Ovary (tissue), 9 donors: ENCODE measurements around the gene OR52B2. TPM values are rescaled to one million over a fixed set of nuclear protein-coding genes. Genes with fewer than 3 reads are reported as not detected.

Experiments
- DNase-seq, 5 donors: peaks; one replicate each; pipeline ENCODE4 v3.0.0-alpha.2; 2019 to 2020
- H3K27ac ChIP-seq, 2 donors: fragments of 200-600 bp; one replicate each; pipeline versions ENCODE4 v1.5.1 to v1.8.0; 2019 to 2022
- H3K27me3 ChIP-seq: fragments of 200-600 bp; one replicate; pipeline ENCODE4 v1.8.0; 2022
- H3K36me3 ChIP-seq: fragments of 200-600 bp; sonication (generic); one replicate; pipeline ENCODE4 v1.5.1; 2019
- H3K4me1 ChIP-seq: one replicate; pipeline ENCODE4 v1.8.1; 2013; ENCODE audit warnings: mild to moderate bottlenecking, moderate library complexity; ENCODE audit not compliant: insufficient read depth
- H3K4me3 ChIP-seq: fragments of 200-600 bp; sonication (generic); one replicate; pipeline ENCODE4 v1.5.1; 2017
- H3K9me3 ChIP-seq, 2 donors: fragments of 200-600 bp in 1 of 2; sonication (generic) in 1 of 2; one replicate each; pipeline versions ENCODE4 v1.5.1 to v1.8.1; 2013 to 2019; ENCODE audit warnings: mild to moderate bottlenecking in 1 of 2, moderate library complexity in 1 of 2
- CTCF ChIP-seq, 3 donors: fragments of 450-650 bp in 2 of 3; fragments of 200-600 bp in 1 of 3; IDR thresholded peaks; one replicate each; pipeline versions ENCODE4 v1.5.1 to v1.8.0; 2016 to 2022; ENCODE audit warnings: antibody characterized with exemption in 3 of 3, mild to moderate bottlenecking in 1 of 3
- EP300 ChIP-seq: sonication (generic); formaldehyde crosslinking; IDR thresholded peaks from one replicate; pipeline ENCODE4 v1.6.1; 2017; ENCODE audit warnings: antibody characterized with exemption
- POLR2A ChIP-seq: fragments of 450-650 bp; IDR thresholded peaks from one replicate; pipeline ENCODE4 v1.6.1; 2017; ENCODE audit warnings: antibody characterized with exemption, mild to moderate bottlenecking, moderate library complexity
- WGBS, 3 donors: extraction: QIAGEN DNeasy Blood & Tissue Kit in 1 of 3; methylation state at CpG; one replicate each; pipeline versions ENCODE4 v1.1.5 to v1.1.7; 2013 to 2017; 5-methylcytosine and 5-hydroxymethylcytosine counted together
- intact Hi-C, 4 donors: fragments of 100-400 bp; cut with DNase I; formaldehyde crosslinking; loops; one replicate each; pipeline versions ENCODE4 v1.11.0 to v1.15.1; 2022 to 2023
- polyA plus RNA-seq, 2 donors: library from polyadenylated mRNA; stranded (reverse); fragments of 200-250 nt in 1 of 2; fragments of 350-450 nt in 1 of 2; fragmentation: Illumina TruSeq in 1 of 2; extraction: RNeasy Lipid Tissue Mini Kit (QIAGEN cat#74804) in 1 of 2; gene quantifications; one replicate each; pipeline ENCODE4 v1.2.3, GENCODE V29; 2013 to 2014
- total RNA-seq, 7 donors: library from RNA; depleted of rRNA in 2 of 7; stranded (reverse); fragments of >200 nt in 2 of 7; fragmentation: NEBNext Ultra II Directional in 3 of 7; extraction: Animal tissue kit (Norgen Biotek cat#: 25700) in 3 of 7; gene quantifications; one replicate each; pipeline versions ENCODE4 v1.1.0 to v1.2.4, GENCODE V29; 2016 to 2023
- donor health status: DM: no; HTN: no; CAD: no; lungs with moderate emphysema.
- donor health status: DM: no; HTN: no; CAD: no.
- donor health status: Bipolar disorder and iron deficiency.
- donor health status: DM: yes; HTN: yes; CAD: no.
- donor health status: DM: no; HTN: no; CAD: no.
- donor health status: DM: yes; HTN: yes; CAD: no.

The OR52B2 gene
- total and polyA plus RNA-seq, 9 donors: not detected

GRCh38 chr11:6204706-6205105 lies 34.6 kb upstream of the OR52B2 start:
- H3K4me1 ChIP-seq: peaks cover 1% of the 10 kb centered on the region
- no peak for DNase-seq
- no peaks in the 10 kb centered on the region for H3K27me3 ChIP-seq
- no peak overlapping the region for H3K27ac ChIP-seq
- H3K36me3 ChIP-seq: no peaks in the 10 kb centered on the region
- H3K9me3 ChIP-seq: no peaks in the 10 kb centered on the region
- 91 to 100% (median 100%) methylated on average over 1 of the region's 1 CpG for WGBS, 3 donors
- intact Hi-C loops: no loop called here
- TF ChIP-seq CTCF (IDR thresholded peaks at IDR 0.05) (no peak), EP300 (no peak), POLR2A (no peak)
- no peak overlapping the region for H3K4me3 ChIP-seq

GRCh38 chr11:6203327-6203726 lies 33.2 kb upstream of the OR52B2 start:
- WGBS, 3 donors: 69 to 77% (median 74%) methylated on average over 3 of the region's 3 CpGs
- no peaks in the 10 kb centered on the region for H3K36me3 ChIP-seq
- no peak overlapping the region for H3K4me3 ChIP-seq
- H3K4me1 ChIP-seq: no peaks in the 10 kb centered on the region
- intact Hi-C loops: no loop called here
- no peaks in the 10 kb centered on the region for H3K9me3 ChIP-seq
- no peak for TF ChIP-seq POLR2A
- TF ChIP-seq EP300: no peak
- TF ChIP-seq CTCF (IDR thresholded peaks at IDR 0.05): no peak
- no peak overlapping the region for H3K27ac ChIP-seq
- no peak for DNase-seq
- H3K27me3 ChIP-seq: no peaks in the 10 kb centered on the region

- Histone ChIP-seq H3K36me3 (no peaks in the 10 kb centered on the region), H3K4me3 (no peak overlapping the region), H3K27ac (no peak overlapping the region), H3K9me3 (no peaks in the 10 kb centered on the region), H3K27me3 (no peaks in the 10 kb centered on the region), H3K4me1 (no peaks in the 10 kb centered on the region)
- no peak for TF ChIP-seq CTCF (IDR thresholded peaks at IDR 0.05)
- no peak for TF ChIP-seq POLR2A
- TF ChIP-seq EP300: no peak
- intact Hi-C loops: no loop called here
- DNase-seq: no peak
- WGBS, 3 donors: 84 to 89% (median 84%) methylated on average over 1 of the region's 1 CpG
Observed at GRCh38 chr11:6202041-6202440, 31.9 kb upstream of the OR52B2 start.

- H3K27me3 ChIP-seq: no peaks in the 10 kb centered on the region
Observed at GRCh38 chr11:6201481-6201880, 31.4 kb upstream of the OR52B2 start.

More at GRCh38 chr11:6201481-6201880, 31.4 kb upstream of the OR52B2 start:
- Histone ChIP-seq H3K9me3 (no peaks in the 10 kb centered on the region), H3K4me1 (no peaks in the 10 kb centered on the region), H3K27ac (no peak overlapping the region), H3K4me3 (no peak overlapping the region), H3K36me3 (no peaks in the 10 kb centered on the region)
- intact Hi-C loops: no loop called here
- WGBS, 3 donors: 57 to 82% (median 77%) methylated on average over 2 of the region's 2 CpGs
- no peak for TF ChIP-seq EP300
- no peak for TF ChIP-seq POLR2A
- no peak for TF ChIP-seq CTCF (IDR thresholded peaks at IDR 0.05)
- no peak for DNase-seq
